ENCODE measurements around the gene TMEM256. TPM values are rescaled to one million over a fixed set of nuclear protein-coding genes. Genes with fewer than 3 reads are reported as not detected.

The TMEM256 gene
- total RNA-seq: 10 to 100 TPM; 51.9 to 85.1 (median 64.9) TPM
- long read RNA-seq, donor 1, transcript TMEM256-201 (4 exons, 486 nt): major isoform, 21 of 21 reads
- long read RNA-seq, donor 1, partial matches to known transcripts: 0 of 21 reads
- long read RNA-seq, donor 1, other reads (novel, unspliced or antisense): 0 of 21 reads
- long read RNA-seq, donor 2, transcript TMEM256-201 (4 exons, 486 nt): major isoform, 57 of 62 reads
- long read RNA-seq, donor 2, partial matches to known transcripts: 1 of 62 reads
- long read RNA-seq, donor 2, other reads (novel, unspliced or antisense): 4 of 62 reads

DNA sequence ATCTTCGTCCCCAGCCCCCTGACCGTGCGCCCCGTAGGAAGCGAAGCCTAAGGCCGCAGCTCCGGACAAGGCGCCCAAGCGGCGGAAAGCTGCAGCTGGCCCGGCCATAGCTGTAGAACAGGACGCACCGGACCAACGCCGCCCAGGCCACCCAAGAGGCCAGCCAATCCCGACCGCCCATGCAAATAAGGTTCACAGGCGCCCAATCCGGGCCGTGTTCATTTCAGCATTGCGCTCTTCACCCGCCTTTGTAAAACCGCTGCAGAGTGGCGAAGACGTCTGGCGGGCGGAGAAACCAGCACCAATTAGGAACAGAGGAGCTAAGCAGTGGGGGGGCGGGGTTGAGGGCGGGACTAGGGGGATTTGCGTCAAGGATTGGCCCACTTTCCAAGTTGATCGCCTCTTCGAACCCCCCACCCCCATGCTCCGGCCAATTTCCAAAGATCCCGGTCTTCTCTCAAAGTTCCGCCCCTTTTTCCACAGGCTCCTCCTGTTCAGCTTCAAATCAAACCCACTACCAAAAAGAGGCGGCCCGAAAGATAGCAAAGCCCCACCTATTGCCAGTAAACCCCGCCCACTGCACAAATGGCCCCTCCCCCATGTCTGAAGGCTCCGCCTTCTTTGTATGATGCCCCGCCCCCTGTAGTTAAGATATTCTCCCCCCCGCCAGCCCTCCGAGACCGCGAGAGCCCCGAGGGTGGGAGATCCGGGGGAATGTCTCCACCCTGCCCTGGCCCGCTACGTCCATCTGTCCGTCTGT, at the start of gene TMEM256:
Gene TMEM256 (minus strand): TSS at position 121 of the 760 bp plus-strand sequence. CDS start 13 bp downstream, at position 108.
- ATAC-seq (peak; percentile 90), DNase-seq (peak; percentile 97 to 99 (median 98))
- no peaks in the 10 kb centered on the region for H3K36me3 ChIP-seq (ENCODE audit: low read depth)
- H3K9me3 ChIP-seq: no peaks in the 10 kb centered on the region
- H3K4me1 ChIP-seq (ENCODE audit: low read depth): peaks cover 20% of the 10 kb centered on the region
- intact Hi-C loops (cut with DNase I, micrococcal nuclease): no loop called here
- peak within 1 kb of the TSS; percentile 22 for H3K4me3 ChIP-seq
- TF ChIP-seq, protein P1, sequence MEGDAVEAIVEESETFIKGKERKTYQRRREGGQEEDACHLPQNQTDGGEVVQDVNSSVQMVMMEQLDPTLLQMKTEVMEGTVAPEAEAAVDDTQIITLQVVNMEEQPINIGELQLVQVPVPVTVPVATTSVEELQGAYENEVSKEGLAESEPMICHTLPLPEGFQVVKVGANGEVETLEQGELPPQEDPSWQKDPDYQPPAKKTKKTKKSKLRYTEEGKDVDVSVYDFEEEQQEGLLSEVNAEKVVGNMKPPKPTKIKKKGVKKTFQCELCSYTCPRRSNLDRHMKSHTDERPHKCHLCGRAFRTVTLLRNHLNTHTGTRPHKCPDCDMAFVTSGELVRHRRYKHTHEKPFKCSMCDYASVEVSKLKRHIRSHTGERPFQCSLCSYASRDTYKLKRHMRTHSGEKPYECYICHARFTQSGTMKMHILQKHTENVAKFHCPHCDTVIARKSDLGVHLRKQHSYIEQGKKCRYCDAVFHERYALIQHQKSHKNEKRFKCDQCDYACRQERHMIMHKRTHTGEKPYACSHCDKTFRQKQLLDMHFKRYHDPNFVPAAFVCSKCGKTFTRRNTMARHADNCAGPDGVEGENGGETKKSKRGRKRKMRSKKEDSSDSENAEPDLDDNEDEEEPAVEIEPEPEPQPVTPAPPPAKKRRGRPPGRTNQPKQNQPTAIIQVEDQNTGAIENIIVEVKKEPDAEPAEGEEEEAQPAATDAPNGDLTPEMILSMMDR (IDR thresholded peaks at IDR 0.05): no peak

- DNase-seq: no peak
Measured at GRCh38 chr17:7448461-7448860, 44.6 kb upstream of the TMEM256 start.

DNA sequence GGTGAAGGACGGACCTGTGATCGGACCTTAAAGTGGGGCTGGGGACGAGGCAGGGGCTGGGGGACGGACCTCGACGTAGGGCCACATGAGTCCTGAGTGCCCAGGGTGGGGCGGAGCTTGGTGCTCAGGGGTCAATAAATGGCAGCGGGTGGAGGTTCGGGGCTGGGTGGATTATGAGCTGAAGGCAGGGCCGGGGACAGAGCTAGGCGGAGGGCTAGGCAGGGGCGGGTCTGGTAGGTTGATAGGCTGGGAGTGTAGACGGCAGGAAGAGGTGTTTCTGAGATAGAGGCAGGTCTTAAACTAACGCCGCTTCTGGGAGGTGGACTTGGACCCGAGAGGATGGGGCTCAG, 41.7 kb upstream of the TMEM256 start:
- Histone ChIP-seq H3K4me1 (ENCODE audit: low read depth) (peaks cover 7% of the 10 kb centered on the region), H3K36me3 (ENCODE audit: low read depth) (no peaks in the 10 kb centered on the region), H3K9me3 (no peaks in the 10 kb centered on the region), H3K4me3 (no peak overlapping the region)
- DNase-seq (peak; percentile 85 to 88 (median 88)), ATAC-seq (peak; percentile 93)
- TF ChIP-seq, protein P1 (IDR thresholded peaks at IDR 0.05): no peak
- intact Hi-C loops (cut with DNase I, micrococcal nuclease): no loop called here

More at GRCh38 chr17:7448461-7448860, 44.6 kb upstream of the TMEM256 start:
- intact Hi-C loops (cut with DNase I, micrococcal nuclease): no loop called here
- Histone ChIP-seq H3K4me1 (ENCODE audit: low read depth) (peaks cover 5% of the 10 kb centered on the region), H3K4me3 (no peak overlapping the region), H3K36me3 (ENCODE audit: low read depth) (no peaks in the 10 kb centered on the region), H3K9me3 (no peaks in the 10 kb centered on the region)
- ATAC-seq: no peak
- TF ChIP-seq, protein P1 (IDR thresholded peaks at IDR 0.05): no peak

DNA sequence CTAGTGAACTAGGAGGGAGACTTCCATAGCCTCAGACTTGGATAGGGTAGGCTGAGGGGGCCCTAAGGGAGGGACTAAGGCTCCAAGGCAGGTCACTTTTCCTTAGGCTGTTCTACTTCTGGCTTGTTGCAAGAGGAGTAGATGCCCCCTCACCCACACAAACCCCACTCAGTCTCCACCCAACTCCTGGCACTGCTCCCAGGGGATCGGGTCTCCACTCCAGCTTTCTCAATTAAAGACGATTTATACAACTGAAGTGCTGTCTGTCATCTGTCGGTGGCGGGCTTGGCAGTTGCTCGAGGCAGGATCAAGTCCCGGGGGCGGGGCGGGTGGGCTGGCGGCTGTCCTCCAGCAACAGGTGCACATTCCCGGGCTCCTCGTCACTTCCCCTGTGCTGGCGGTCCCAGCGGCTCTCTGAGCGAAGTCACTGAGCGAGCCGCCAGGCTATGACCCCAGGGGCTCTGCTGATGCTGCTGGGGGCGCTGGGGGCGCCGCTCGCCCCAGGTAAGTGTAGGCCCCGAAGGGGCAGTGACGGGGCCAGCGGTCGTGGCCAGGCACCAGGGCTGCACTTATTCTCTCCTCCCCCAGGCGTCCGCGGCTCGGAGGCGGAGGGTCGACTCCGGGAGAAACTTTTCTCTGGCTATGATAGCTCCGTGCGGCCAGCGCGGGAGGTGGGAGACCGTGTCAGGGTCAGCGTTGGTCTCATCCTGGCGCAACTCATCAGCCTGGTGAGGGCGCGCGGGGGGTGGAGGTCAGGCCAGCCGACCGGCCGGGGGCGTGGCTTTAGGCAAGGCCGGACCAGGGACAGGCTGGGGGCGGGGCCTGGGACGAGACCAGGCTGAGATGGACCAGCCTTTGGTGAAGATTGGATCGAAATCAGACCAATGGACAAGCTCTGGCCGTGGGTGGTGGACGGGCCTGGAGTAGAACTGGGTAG, 41.1 kb upstream of the TMEM256 start, which contains the start of gene CHRNB1:
Gene CHRNB1 (plus strand): TSS at position 380 of the 937 bp plus-strand sequence. CDS start 67 bp downstream, at position 447.
- no peaks in the 10 kb centered on the region for H3K36me3 ChIP-seq (ENCODE audit: low read depth)
- ATAC-seq (peak; percentile 88), DNase-seq (peak; percentile 86 to 88 (median 87))
- intact Hi-C loops (cut with DNase I, micrococcal nuclease): no loop called here
- TF ChIP-seq, protein P1 (IDR thresholded peaks at IDR 0.05): no peak
- no peak within 1 kb of the TSS for H3K4me3 ChIP-seq
- H3K4me1 ChIP-seq (ENCODE audit: low read depth): peaks cover 14% of the 10 kb centered on the region
- H3K9me3 ChIP-seq: no peaks in the 10 kb centered on the region
